Cardiac muscle cell (in vitro differentiated cells and primary cell): Measurements from ENCODE around the gene STPG2. TPM values are rescaled to one million over a fixed set of nuclear protein-coding genes. Genes with fewer than 3 reads are reported as not detected.
A peak's percentile ranks its signal among the peaks of the same experiment; 100 is the strongest.

ENCODE experiments used
- DNase-seq, 2 donors: peaks; one replicate each; pipeline versions ENCODE4 v3.0.0 to v3.0.0-alpha.2; 2010 to 2017; ENCODE audit warnings: low read depth in 1 of 2, low spot score in 1 of 2
- H3K27ac ChIP-seq: fragments of 200-600 bp; sonication (generic); 2 replicates; pipeline ENCODE4 v1.5.1; 2016
- H3K27me3 ChIP-seq: fragments of 200-600 bp; sonication (generic); 2 replicates; pipeline ENCODE4 v1.6.0; 2016; ENCODE audit warnings: control low read depth
- H3K36me3 ChIP-seq: fragments of 200-600 bp; sonication (generic); 2 replicates; pipeline ENCODE4 v1.5.1; 2016; ENCODE audit warnings: control low read depth
- H3K4me1 ChIP-seq: fragments of 200-600 bp; sonication (generic); 2 replicates; pipeline ENCODE4 v1.8.1; 2017; ENCODE audit warnings: low read depth, mild to moderate bottlenecking, mixed run types
- H3K4me3 ChIP-seq: fragments of 200-600 bp; sonication (generic); 2 replicates; pipeline ENCODE4 v1.5.1; 2016; ENCODE audit warnings: mild to moderate bottlenecking
- H3K9me3 ChIP-seq: fragments of 200-600 bp; sonication (generic); 2 replicates; pipeline ENCODE4 v1.5.1; 2017; ENCODE audit warnings: low read depth, mild to moderate bottlenecking, control low read depth
- CTCF ChIP-seq: IDR thresholded peaks from 2 replicates; pipeline ENCODE4 v1.5.1; 2012; ENCODE audit warnings: low read depth, mild to moderate bottlenecking, low read length
- polyA plus RNA-seq: library from polyadenylated mRNA; unstranded; fragments of >200 nt; fragmentation: Nextera tagmentation; extraction: Ambion mirVana; gene quantifications from 2 replicates; pipeline ENCODE4 v1.2.1, GENCODE V29; 2016
- total RNA-seq: library from RNA; depleted of rRNA; stranded (reverse); fragments of >200 nt; gene quantifications from 2 replicates; pipeline ENCODE4 v1.2.3, GENCODE V29; 2016

Gene STPG2
- total RNA-seq (0.30 and 0.81 TPM in 2 replicates), polyA plus RNA-seq (0.20 and 0.96 TPM in 2 replicates)

GRCh38 chr4:98143001-98143899 lies at the start of gene STPG2:
STPG2 (minus strand) TSS chr4:98143476.
- DNase-seq = peak; percentile 91 to 94
- Histone ChIP-seq H3K4me1 (peaks cover 4% of the 10 kb centered on the region), H3K27me3 (no peaks in the 10 kb centered on the region), H3K36me3 (no peaks in the 10 kb centered on the region), H3K4me3 (peak within 1 kb of the TSS; percentile 67), H3K9me3 (no peaks in the 10 kb centered on the region), H3K27ac (peak within 1 kb of the TSS; percentile 83)
- TF ChIP-seq CTCF = peak; percentile 55

- H3K27me3 ChIP-seq = no peaks in the 10 kb centered on the region
- H3K4me1 ChIP-seq = no peaks in the 10 kb centered on the region
- no peaks in the 10 kb centered on the region for H3K9me3 ChIP-seq
- H3K36me3 ChIP-seq = no peaks in the 10 kb centered on the region
- TF ChIP-seq CTCF = no peak
- H3K4me3 ChIP-seq = no peak overlapping the region
- no peak for DNase-seq
- H3K27ac ChIP-seq = no peak overlapping the region
These were observed 42.0 kb upstream of the STPG2 start for GRCh38 chr4:98185279-98185678.

- Histone ChIP-seq H3K4me1 (peaks cover 6% of the 10 kb centered on the region), H3K4me3 (no peak overlapping the region), H3K27me3 (no peaks in the 10 kb centered on the region), H3K9me3 (no peaks in the 10 kb centered on the region), H3K36me3 (no peaks in the 10 kb centered on the region), H3K27ac (no peak overlapping the region)
- DNase-seq = peak; percentile 37 to 49
- TF ChIP-seq CTCF = no peak
These were observed 38.5 kb upstream of the STPG2 start for GRCh38 chr4:98181809-98182208.

GRCh38 chr4:98179951-98180350 lies 36.7 kb upstream of the STPG2 start:
- Histone ChIP-seq H3K4me1 (peaks cover 6% of the 10 kb centered on the region), H3K4me3 (no peak overlapping the region), H3K36me3 (no peaks in the 10 kb centered on the region), H3K27me3 (no peaks in the 10 kb centered on the region), H3K9me3 (no peaks in the 10 kb centered on the region), H3K27ac (no peak overlapping the region)
- TF ChIP-seq CTCF = no peak
- no peak for DNase-seq

- H3K9me3 ChIP-seq = no peaks in the 10 kb centered on the region
- no peak overlapping the region for H3K27ac ChIP-seq
- H3K4me1 ChIP-seq = peaks cover 6% of the 10 kb centered on the region
- H3K36me3 ChIP-seq = no peaks in the 10 kb centered on the region
- no peak for DNase-seq
- no peak overlapping the region for H3K4me3 ChIP-seq
- H3K27me3 ChIP-seq = no peaks in the 10 kb centered on the region
- TF ChIP-seq CTCF = no peak
These were observed 33.3 kb upstream of the STPG2 start for GRCh38 chr4:98176531-98176930.
